Measurements from ENCODE around the gene SPRED2.

The SPRED2 gene

DNA sequence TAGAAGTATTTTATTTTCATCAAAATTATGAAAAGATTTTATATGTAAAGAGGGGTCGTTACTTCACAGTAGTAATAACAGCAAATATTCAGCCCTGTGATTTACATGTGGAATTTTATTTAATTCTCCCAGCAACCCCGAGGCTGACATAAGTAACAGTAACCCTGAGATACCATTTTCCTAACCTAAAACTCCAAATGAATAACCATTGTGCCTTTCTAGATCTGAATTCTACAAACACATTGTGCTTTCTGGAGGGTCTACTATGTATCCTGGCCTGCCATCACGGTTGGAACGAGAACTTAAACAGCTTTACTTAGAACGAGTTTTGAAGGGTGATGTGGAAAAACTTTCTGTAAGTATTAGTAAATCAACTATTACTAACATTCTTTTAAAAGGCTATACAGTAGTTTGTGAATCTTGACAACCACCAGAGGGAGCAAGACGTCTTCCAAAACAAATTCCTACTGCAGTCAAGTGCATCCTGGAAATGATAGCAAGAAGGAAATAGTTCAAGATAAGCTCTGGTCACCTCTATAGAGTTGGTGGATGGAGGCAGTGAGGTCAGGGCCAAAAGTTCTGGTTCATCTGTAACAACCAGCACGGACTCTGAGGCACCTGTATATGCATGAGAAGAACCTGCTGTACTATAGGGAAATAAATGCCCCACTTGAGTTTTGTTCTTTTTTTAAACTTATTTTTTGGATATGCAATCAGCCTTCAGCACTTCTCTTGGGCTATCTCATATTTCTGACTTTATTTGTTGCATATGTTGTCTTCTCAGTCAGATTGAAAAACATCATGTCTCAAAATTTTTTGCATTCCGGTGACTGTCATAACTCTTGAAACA is 167.4 kb downstream of the SPRED2 start:
- DNase-seq: peak; percentile 49

- DNase-seq: no peak
These were observed 168.4 kb downstream of the SPRED2 start for GRCh38 chr2:65263986-65264385.

DNA sequence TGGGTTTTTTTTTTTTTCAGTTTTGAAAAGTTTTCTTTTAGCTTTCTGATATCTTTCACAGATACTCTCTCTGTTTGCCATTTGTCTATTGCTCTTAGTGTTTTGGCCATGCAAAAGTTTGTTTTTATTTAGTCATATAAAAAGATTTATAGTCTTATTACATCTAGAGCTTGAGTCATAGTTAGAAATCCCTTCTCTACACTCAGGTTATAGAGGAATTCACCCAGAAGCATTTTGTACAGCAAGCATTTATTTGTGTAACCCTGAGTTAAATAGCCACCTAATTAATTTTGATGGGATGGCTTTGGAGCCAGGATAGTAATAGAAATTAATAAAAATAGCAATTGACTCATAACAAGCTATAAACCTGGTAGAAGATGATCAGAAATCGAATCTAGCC is 169.1 kb downstream of the SPRED2 start:
- DNase-seq: no peak

DNA sequence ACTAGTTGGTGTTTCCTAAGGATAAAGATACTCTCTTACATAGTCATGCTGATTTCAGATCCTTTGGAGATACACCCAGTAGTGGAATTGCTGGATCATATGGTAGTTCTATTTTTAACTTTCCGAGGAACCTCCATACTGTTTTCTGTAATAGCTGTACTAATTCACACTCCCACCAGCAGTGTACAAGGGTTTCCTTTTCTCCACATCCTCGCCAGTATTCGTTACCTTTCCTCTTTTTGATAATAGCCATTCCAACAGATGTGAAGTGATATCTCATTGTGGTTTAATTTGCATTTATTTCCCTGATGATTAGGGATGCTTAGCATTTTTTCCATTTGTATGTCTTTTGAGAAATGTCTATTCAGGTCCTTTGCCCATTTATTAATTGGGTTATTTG is 170.7 kb downstream of the SPRED2 start:
- no peak for DNase-seq

All from NCI-H748 treated with DMSO at 0.1 percent for 48 hours (cell line).